Activated CD8-positive, alpha-beta memory T cell treated with anti-CD3 and anti-CD28 coated beads for 1 hour (primary cell): ENCODE results near the gene HYKK.
A peak's percentile ranks its signal among the peaks of the same experiment; 100 is the strongest.
"Not testable (repeated sequence)": the region's sequence is repeated elsewhere in the genome, so short reads cannot be mapped to it uniquely, and the experiment has no call there.

Experiments
- DNase-seq, 2 donors: peaks; one replicate each; pipeline ENCODE4 v3.0.0-alpha.2; 2020; ENCODE audit warnings: low read depth in 1 of 2; ENCODE audit errors: extremely low read depth in 1 of 2

HYKK gene

GRCh38 chr15:78539464-78540140 is 32.2 kb downstream of the HYKK start:
- not testable (repeated sequence) for DNase-seq

GRCh38 chr15:78540141-78540870 is 32.9 kb downstream of the HYKK start, which contains the start of gene PSMA4:
PSMA4 (plus strand) TSS chr15:78540444; CDS start chr15:78541928, 1,484 bp downstream.
- peak; percentile 85 to 94 for DNase-seq

- no peak for DNase-seq
Observed at GRCh38 chr15:78540871-78541743, 33.7 kb downstream of the HYKK start.

GRCh38 chr15:78541744-78542034 is 34.3 kb downstream of the HYKK start:
- DNase-seq, result no peak

GRCh38 chr15:78542647-78543046 is 35.3 kb downstream of the HYKK start:
- no peak for DNase-seq

GRCh38 chr15:78550194-78550593 is 42.8 kb downstream of the HYKK start:
- no peak for DNase-seq

- no peak for DNase-seq
Observed at GRCh38 chr15:78550815-78551214, 43.4 kb downstream of the HYKK start.

- no peak for DNase-seq
Observed at GRCh38 chr15:78551902-78552301, 44.5 kb downstream of the HYKK start.

GRCh38 chr15:78552597-78552996 is 45.2 kb downstream of the HYKK start:
- no peak for DNase-seq

GRCh38 chr15:78560201-78560600 is 52.8 kb downstream of the HYKK start:
- DNase-seq, result not testable (repeated sequence)

- DNase-seq, result no peak
Observed at GRCh38 chr15:78561490-78561889, 54.1 kb downstream of the HYKK start.

GRCh38 chr15:78563092-78563491 is 55.7 kb downstream of the HYKK start:
- no peak for DNase-seq

GRCh38 chr15:78564743-78565096 is 57.3 kb downstream of the HYKK start:
- DNase-seq, result no peak

- DNase-seq, result peak; percentile 25 to 49
Observed at GRCh38 chr15:78565097-78565950, 57.9 kb downstream of the HYKK start, which contains the start of gene CHRNA5. CHRNA5 (plus strand) TSS chr15:78565520; CDS start chr15:78565720, 200 bp downstream.

- DNase-seq, result no peak
Observed at GRCh38 chr15:78565951-78566774, 58.8 kb downstream of the HYKK start.

GRCh38 chr15:78567531-78567930 is 60.2 kb downstream of the HYKK start:
- DNase-seq, result no peak

- DNase-seq, result no peak
Observed at GRCh38 chr15:78570710-78571109, 63.3 kb downstream of the HYKK start.

GRCh38 chr15:78571382-78571781 is 64.0 kb downstream of the HYKK start:
- no peak for DNase-seq

GRCh38 chr15:78573416-78573815 is 66.0 kb downstream of the HYKK start:
- no peak for DNase-seq

- DNase-seq, result no peak
Observed at GRCh38 chr15:78574944-78575343, 67.6 kb downstream of the HYKK start.
